Measurements from ENCODE around the gene LRPPRC. TPM values are rescaled to one million over a fixed set of nuclear protein-coding genes. Genes with fewer than 3 reads are reported as not detected.

The LRPPRC gene
- polyA plus RNA-seq, 1 donor: 77.8 TPM

GRCh38 chr2:43853141-43854081 is 142.4 kb downstream of the LRPPRC start:
- DNase-seq: no peak

GRCh38 chr2:43852196-43852730 is 143.5 kb downstream of the LRPPRC start:
- DNase-seq: no peak

GRCh38 chr2:43851011-43851980 is 144.5 kb downstream of the LRPPRC start:
- no peak for DNase-seq

GRCh38 chr2:43848214-43848613 is 147.6 kb downstream of the LRPPRC start:
- DNase-seq: no peak

GRCh38 chr2:43846140-43846793 is 149.5 kb downstream of the LRPPRC start:
- no peak for DNase-seq

GRCh38 chr2:43845181-43845580 is 150.6 kb downstream of the LRPPRC start:
- no peak for DNase-seq

- no peak for DNase-seq
These were observed 152.9 kb downstream of the LRPPRC start for GRCh38 chr2:43842866-43843226.

GRCh38 chr2:43841949-43842865 is 153.6 kb downstream of the LRPPRC start:
- no peak for DNase-seq

- no peak for DNase-seq
These were observed 154.8 kb downstream of the LRPPRC start for GRCh38 chr2:43840965-43841364.

- DNase-seq: no peak
These were observed 155.8 kb downstream of the LRPPRC start for GRCh38 chr2:43839776-43840564.

GRCh38 chr2:43838560-43839267 is 157.1 kb downstream of the LRPPRC start, which contains the start of the genes ABCG5 and ABCG8:
TSS of gene ABCG5 (minus strand) at chr2:43838839. CDS start at chr2:43838679, 160 bp downstream.
TSS of gene ABCG8 (plus strand) at chr2:43838971. CDS start at chr2:43839054, 83 bp downstream.
- no peak for DNase-seq

GRCh38 chr2:43837831-43838559 is 157.8 kb downstream of the LRPPRC start:
- no peak for DNase-seq

GRCh38 chr2:43837033-43837432 is 158.8 kb downstream of the LRPPRC start:
- DNase-seq: no peak

Other genes with a start within 250 kb of the LRPPRC start
- 14.9 TPM for gene DYNC2LI1, start 221.9 kb downstream of the LRPPRC start, polyA plus RNA-seq (ENCODE audit: insufficient read length)
- gene ABCG5, start 157.2 kb downstream of the LRPPRC start, polyA plus RNA-seq (ENCODE audit: insufficient read length): not detected
- gene ABCG8, start 157.0 kb downstream of the LRPPRC start, polyA plus RNA-seq (ENCODE audit: insufficient read length): 0.10 TPM
- 33.1 TPM for gene PPM1B, start 172.9 kb upstream of the LRPPRC start, polyA plus RNA-seq (ENCODE audit: insufficient read length)